WTC11 (cell line): ENCODE results near the gene RAB10. TPM values are rescaled to one million over a fixed set of nuclear protein-coding genes. Genes with fewer than 3 reads are reported as not detected.
A peak's percentile ranks its signal among the peaks of the same experiment; 100 is the strongest.
"Not testable (repeated sequence)": the region's sequence is repeated elsewhere in the genome, so short reads cannot be mapped to it uniquely, and the experiment has no call there.

Source experiments
- ATAC-seq: fragments of 200-7000 bp; cut with Tn5 transposase; 2 replicates; pipeline ENCODE4 v1.10.0; 2021; ENCODE audit warnings: mild to moderate bottlenecking, moderate library complexity
- CTCF ChIA-PET: fragments of 300-600 bp; sonication (Branson Sonifier 250); formaldehyde crosslinking; loops from one replicate; lab custom pipeline; 2021; ENCODE audit warnings: antibody characterized with exemption; lab: Charles Lee
- POLR2A ChIA-PET: fragments of 350-600 bp; sonication (Branson Sonifier 250); formaldehyde crosslinking; loops from one replicate; lab custom pipeline; 2021; ENCODE audit warnings: antibody characterized with exemption; lab: Charles Lee
- DNase-seq: peaks from one replicate; pipeline ENCODE4 v3.0.0; 2021; ENCODE audit warnings: low spot score
- H3K27ac Mint-ChIP-seq: 2 replicates; pipeline ENCODE4 v1.8.0; 2021; ENCODE audit warnings: mixed read lengths
- H3K27me3 Mint-ChIP-seq: 2 replicates; pipeline ENCODE4 v1.8.0; 2021; ENCODE audit warnings: low read depth, mild to moderate bottlenecking, moderate library complexity, mixed read lengths
- H3K36me3 Mint-ChIP-seq: 2 replicates; pipeline ENCODE4 v1.8.0; 2021; ENCODE audit warnings: mixed read lengths
- H3K4me1 Mint-ChIP-seq: 2 replicates; pipeline ENCODE4 v1.8.0; 2022; ENCODE audit warnings: mixed read lengths
- H3K4me3 Mint-ChIP-seq: 2 replicates; pipeline ENCODE4 v1.8.0; 2021; ENCODE audit warnings: mild to moderate bottlenecking, moderate library complexity, mixed read lengths
- H3K9me3 Mint-ChIP-seq: 2 replicates; pipeline ENCODE4 v1.8.0; 2021; ENCODE audit warnings: mixed read lengths
- AFF4 ChIP-seq: sonication (generic); formaldehyde crosslinking; IDR thresholded peaks from 2 replicates; pipeline ENCODE4 v1.8.1; 2023; ENCODE audit warnings: mild to moderate bottlenecking, missing genetic modification reagents, borderline replicate concordance
- ATF1 ChIP-seq: sonication (generic); formaldehyde crosslinking; IDR thresholded peaks from 2 replicates; pipeline ENCODE4 v1.8.1; 2023; ENCODE audit warnings: mild to moderate bottlenecking, moderate library complexity, missing genetic modification reagents
- ATF3 ChIP-seq: sonication (generic); formaldehyde crosslinking; conservative IDR thresholded peaks from 2 replicates; pipeline ENCODE4 v1.8.1; 2022; ENCODE audit warnings: mild to moderate bottlenecking, missing genetic modification reagents
- ATF6 ChIP-seq: sonication (generic); formaldehyde crosslinking; IDR thresholded peaks from 2 replicates; pipeline ENCODE4 v1.8.1; 2023; ENCODE audit warnings: mild to moderate bottlenecking, missing genetic modification reagents
- CREB1 ChIP-seq: sonication (generic); formaldehyde crosslinking; IDR thresholded peaks from 2 replicates; pipeline ENCODE4 v1.8.0; 2023; ENCODE audit warnings: mild to moderate bottlenecking, missing genetic modification reagents
- E2F4 ChIP-seq: sonication (generic); formaldehyde crosslinking; IDR thresholded peaks from 2 replicates; pipeline ENCODE4 v1.8.1; 2022; ENCODE audit warnings: low read depth, mild to moderate bottlenecking, moderate library complexity, missing genetic modification reagents, borderline replicate concordance
- E2F5 ChIP-seq: sonication (generic); formaldehyde crosslinking; IDR thresholded peaks from 2 replicates; pipeline ENCODE4 v1.8.1; 2022; ENCODE audit warnings: mild to moderate bottlenecking, moderate library complexity, missing genetic modification reagents
- ETV6 ChIP-seq: sonication (generic); formaldehyde crosslinking; IDR thresholded peaks from 2 replicates; pipeline ENCODE4 v1.8.1; 2022; ENCODE audit warnings: mild to moderate bottlenecking, missing genetic modification reagents
- FOXK1 ChIP-seq: sonication (generic); formaldehyde crosslinking; IDR thresholded peaks from 2 replicates; pipeline ENCODE4 v1.8.0; 2022; ENCODE audit warnings: mild to moderate bottlenecking, moderate library complexity, missing genetic modification reagents
- FOXP1 ChIP-seq: sonication (generic); formaldehyde crosslinking; IDR thresholded peaks from 2 replicates; pipeline ENCODE4 v1.8.0; 2022; ENCODE audit warnings: missing genetic modification reagents, mild to moderate bottlenecking, moderate library complexity, borderline replicate concordance
- GTF2I ChIP-seq: fragments of 250-450 bp; sonication (Bioruptor Pico); conservative IDR thresholded peaks from 2 replicates; pipeline ENCODE4 v1.4.0; 2021; ENCODE audit warnings: mild to moderate bottlenecking
- MXD4 ChIP-seq: fragments of 250-450 bp; sonication (Bioruptor Pico); IDR thresholded peaks from 2 replicates; pipeline ENCODE4 v1.8.0; 2021; ENCODE audit warnings: mild to moderate bottlenecking, moderate library complexity, borderline replicate concordance
- MYBL2 ChIP-seq: sonication (generic); formaldehyde crosslinking; IDR thresholded peaks from 2 replicates; pipeline ENCODE4 v1.8.1; 2023; ENCODE audit warnings: mild to moderate bottlenecking, moderate library complexity, missing genetic modification reagents
- OVOL2 ChIP-seq: fragments of 250-450 bp; sonication (Bioruptor Pico); IDR thresholded peaks from 2 replicates; pipeline ENCODE4 v1.9.0; 2021; ENCODE audit warnings: mild to moderate bottlenecking, borderline replicate concordance
- SOX15 ChIP-seq: fragments of 250-450 bp; sonication (Bioruptor Pico); IDR thresholded peaks from 2 replicates; pipeline ENCODE4 v1.9.0; 2021; ENCODE audit warnings: mild to moderate bottlenecking
- TEAD4 ChIP-seq: sonication (generic); formaldehyde crosslinking; IDR thresholded peaks from 2 replicates; pipeline ENCODE4 v1.8.0; 2022; ENCODE audit warnings: mild to moderate bottlenecking, missing genetic modification reagents
- USF1 ChIP-seq: sonication (generic); formaldehyde crosslinking; IDR thresholded peaks from 2 replicates; pipeline ENCODE4 v1.8.0; 2022; ENCODE audit warnings: mild to moderate bottlenecking, missing genetic modification reagents
- ZNF232 ChIP-seq: sonication (generic); formaldehyde crosslinking; IDR thresholded peaks from 2 replicates; pipeline ENCODE4 v1.8.0; 2022; ENCODE audit warnings: mild to moderate bottlenecking, missing genetic modification reagents
- ZNF416 ChIP-seq: fragments of 250-450 bp; sonication (Bioruptor Pico); IDR thresholded peaks from 2 replicates; pipeline ENCODE4 v1.9.0; 2021; ENCODE audit warnings: mild to moderate bottlenecking, inconsistent platforms
- total RNA-seq: library from RNA; stranded (reverse); gene quantifications from 3 replicates; pipeline ENCODE4 v1.2.3, GENCODE V29; 2021

The RAB10 gene
- total RNA-seq, 1 experiment from 2014 or later = 127 TPM

GRCh38 chr2:26103752-26104151 lies 69.9 kb downstream of the RAB10 start:
- Mint-ChIP-seq H3K27me3 (no peaks in the 10 kb centered on the region), H3K4me3 (no peak overlapping the region)
- POLR2A ChIA-PET = no interaction called here
- no peak for DNase-seq
- no peak for TF ChIP-seq ATF1
- TF ChIP-seq ETV6 = no peak
- TF ChIP-seq ZNF232 = no peak
- TF ChIP-seq AFF4 (CRISPR knock-in tag) = no peak
- no peak for TF ChIP-seq ATF3 (CRISPR knock-in tag)
- TF ChIP-seq ATF6 (CRISPR knock-in tag) = no peak
- TF ChIP-seq CREB1 (CRISPR knock-in tag) = no peak
- no peak for TF ChIP-seq MXD4
- TF ChIP-seq TEAD4 (CRISPR knock-in tag) = no peak
- TF ChIP-seq E2F5 (CRISPR knock-in tag) = no peak
- TF ChIP-seq MYBL2 (CRISPR knock-in tag) = no peak
- no peak for TF ChIP-seq USF1
- no peak for TF ChIP-seq FOXK1 (CRISPR knock-in tag)
- TF ChIP-seq GTF2I = no peak
- TF ChIP-seq, all 79 proteins: peak for 0
- Mint-ChIP-seq H3K27ac (no peak overlapping the region), H3K36me3 (peaks cover 50% of the 10 kb centered on the region), H3K9me3 (peaks cover 18% of the 10 kb centered on the region), H3K4me1 (peaks cover 4% of the 10 kb centered on the region)
- CTCF ChIA-PET = no interaction called here
- ATAC-seq = no peak

- CTCF ChIA-PET, DNase-seq, H3K27ac Mint-ChIP-seq, H3K4me3 Mint-ChIP-seq, H3K27me3 Mint-ChIP-seq, POLR2A ChIA-PET, ATAC-seq, H3K4me1 Mint-ChIP-seq: not testable (repeated sequence)
- Mint-ChIP-seq H3K9me3 (peaks cover 11% of the 10 kb centered on the region), H3K36me3 (peaks cover 41% of the 10 kb centered on the region)
Measured at GRCh38 chr2:26108701-26109100, 74.8 kb downstream of the RAB10 start.

- Mint-ChIP-seq H3K36me3 (peaks cover 46% of the 10 kb centered on the region), H3K4me1 (peaks cover 3% of the 10 kb centered on the region), H3K27me3 (no peaks in the 10 kb centered on the region), H3K9me3 (peaks cover 7% of the 10 kb centered on the region), H3K4me3 (no peak overlapping the region), H3K27ac (peak overlapping the region; percentile 85)
- ATAC-seq (no peak), DNase-seq (no peak)
- POLR2A ChIA-PET = no interaction called here
- CTCF ChIA-PET = no interaction called here
- TF ChIP-seq E2F4 (CRISPR knock-in tag) (no peak), ZNF416 (CRISPR knock-in tag) (no peak), OVOL2 (CRISPR knock-in tag) (no peak), SOX15 (no peak), FOXP1 (CRISPR knock-in tag) (no peak)
Measured at GRCh38 chr2:26112201-26112600, 78.3 kb downstream of the RAB10 start.
